ENCODE measurements around the gene SLC25A22.

The SLC25A22 gene

GRCh38 chr11:821512-822371 lies 23.7 kb upstream of the SLC25A22 start:
- DNase-seq (ENCODE audit: low read depth in 2 of 2) = no peak

- DNase-seq (ENCODE audit: low read depth in 2 of 2) = no peak
Observed at GRCh38 chr11:820655-821511, 22.8 kb upstream of the SLC25A22 start.

GRCh38 chr11:819943-820649 lies 22.0 kb upstream of the SLC25A22 start:
- DNase-seq (ENCODE audit: low read depth in 2 of 2) = peak; percentile 85 to 92

- peak; percentile 82 to 90 for DNase-seq (ENCODE audit: low read depth in 2 of 2)
Observed at GRCh38 chr11:819129-819931, 21.2 kb upstream of the SLC25A22 start.

- DNase-seq (ENCODE audit: low read depth in 2 of 2) = no peak
Observed at GRCh38 chr11:818396-819128, 20.5 kb upstream of the SLC25A22 start, which contains the start of gene PNPLA2. PNPLA2 (plus strand) TSS chr11:818914; CDS start chr11:819719, 805 bp downstream.

- DNase-seq (ENCODE audit: low read depth in 2 of 2) = no peak
Observed at GRCh38 chr11:816433-816779, 18.3 kb upstream of the SLC25A22 start.

- DNase-seq (ENCODE audit: low read depth in 2 of 2) = no peak
Observed at GRCh38 chr11:815675-816432, 17.8 kb upstream of the SLC25A22 start.

- DNase-seq (ENCODE audit: low read depth in 2 of 2) = no peak
Observed at GRCh38 chr11:813456-814096, 15.5 kb upstream of the SLC25A22 start.

GRCh38 chr11:813072-813455 lies 15.0 kb upstream of the SLC25A22 start:
- DNase-seq (ENCODE audit: low read depth in 2 of 2) = no peak

- no peak for DNase-seq (ENCODE audit: low read depth in 2 of 2)
Observed at GRCh38 chr11:812390-812789, 14.3 kb upstream of the SLC25A22 start.

GRCh38 chr11:811446-812245 lies 13.6 kb upstream of the SLC25A22 start:
- no peak for DNase-seq (ENCODE audit: low read depth in 2 of 2)

- no peak for DNase-seq (ENCODE audit: low read depth in 2 of 2)
Observed at GRCh38 chr11:810040-810567, 12.0 kb upstream of the SLC25A22 start.

- peak; percentile 95 to 96 for DNase-seq (ENCODE audit: low read depth in 2 of 2)
Observed at GRCh38 chr11:809287-810039, 11.4 kb upstream of the SLC25A22 start, which contains the start of gene RPLP2. RPLP2 (plus strand) TSS chr11:809967; CDS start chr11:810235, 268 bp downstream.

- no peak for DNase-seq (ENCODE audit: low read depth in 2 of 2)
Observed at GRCh38 chr11:808427-809286, 10.6 kb upstream of the SLC25A22 start.

- no peak for DNase-seq (ENCODE audit: low read depth in 2 of 2)
Observed at GRCh38 chr11:804599-804964, 6.5 kb upstream of the SLC25A22 start.

All from stimulated activated CD8-positive, alpha-beta memory T cell treated with anti-CD3 and anti-CD28 coated beads, Interleukin-2, amount 100 ng/mL, for 1 hour (primary cell).